OCI-LY1 (cell line): ENCODE results near the gene WWP2.

ENCODE experiments used
- H2AFZ ChIP-seq: fragments of 200-600 bp; sonication (generic), shearing (Covaris generic); 2 replicates; pipeline ENCODE4 v1.6.0; 2014; ENCODE audit warnings: antibody characterized with exemption, mild to moderate bottlenecking, low read length
- H3F3A ChIP-seq: fragments of 200-600 bp; sonication (generic), shearing (Covaris generic); 2 replicates; pipeline ENCODE4 v1.6.0; 2014; ENCODE audit warnings: mild to moderate bottlenecking, antibody characterized with exemption, low read length, moderate library complexity; ENCODE audit not compliant: insufficient read depth
- H3K27ac ChIP-seq: fragments of 200-600 bp; sonication (generic); 2 replicates; pipeline ENCODE4 v1.5.1; 2014; ENCODE audit warnings: low read length, mixed run types, mild to moderate bottlenecking, low read depth; ENCODE audit not compliant: poor library complexity, severe bottlenecking
- H3K27me3 ChIP-seq: fragments of 200-600 bp; sonication (generic); 2 replicates; pipeline ENCODE4 v1.6.0; 2014; ENCODE audit warnings: antibody characterized with exemption, mild to moderate bottlenecking, low read length, moderate library complexity; ENCODE audit not compliant: insufficient read depth
- H3K36me3 ChIP-seq: fragments of 200-600 bp; sonication (generic); 2 replicates; pipeline ENCODE4 v1.6.1; 2014; ENCODE audit warnings: mild to moderate bottlenecking, antibody characterized with exemption, low read length, moderate library complexity, mixed read lengths; ENCODE audit not compliant: insufficient read depth
- H3K4me1 ChIP-seq: fragments of 200-600 bp; sonication (generic); 2 replicates; pipeline ENCODE4 v1.5.1; 2014; ENCODE audit warnings: mild to moderate bottlenecking, low read length, moderate library complexity; ENCODE audit not compliant: insufficient read depth, severe bottlenecking
- H3K4me2 ChIP-seq: fragments of 200-600 bp; sonication (generic), shearing (Covaris generic); 2 replicates; pipeline ENCODE4 v1.6.1; 2014; ENCODE audit warnings: low read length
- H3K4me3 ChIP-seq: fragments of 200-600 bp; sonication (generic); 2 replicates; pipeline ENCODE4 v1.5.1; 2014; ENCODE audit warnings: low read length, low read depth, mild to moderate bottlenecking, mixed read lengths; ENCODE audit not compliant: poor library complexity, severe bottlenecking
- H3K79me2 ChIP-seq: fragments of 200-600 bp; shearing (Covaris generic); 2 replicates; pipeline ENCODE4 v1.6.1; 2016; ENCODE audit warnings: mixed run types, low read length, mixed read lengths; ENCODE audit not compliant: insufficient read depth
- H3K9ac ChIP-seq: fragments of 200-600 bp; sonication (generic), shearing (Covaris generic); 2 replicates; pipeline ENCODE4 v1.6.1; 2014; ENCODE audit warnings: mild to moderate bottlenecking, low read length, mixed read lengths
- H3K9me2 ChIP-seq: fragments of 200-600 bp; sonication (generic), shearing (Covaris generic); 2 replicates; pipeline ENCODE4 v1.6.1; 2014; ENCODE audit warnings: low read depth, mild to moderate bottlenecking, low read length, mixed read lengths
- H3K9me3 ChIP-seq: fragments of 200-600 bp; shearing (Covaris generic); 2 replicates; pipeline ENCODE4 v1.6.1; 2014; ENCODE audit warnings: low read length, mixed read lengths
- H4K20me1 ChIP-seq: fragments of 200-600 bp; sonication (generic), shearing (Covaris generic); 2 replicates; pipeline ENCODE4 v1.6.0; 2016; ENCODE audit warnings: mild to moderate bottlenecking, low read length; ENCODE audit not compliant: insufficient read depth
- CTCF ChIP-seq: fragments of 200-600 bp; sonication (generic), shearing (Covaris generic); IDR thresholded peaks from 2 replicates; pipeline ENCODE4 v1.5.1; 2017; ENCODE audit warnings: mild to moderate bottlenecking, antibody characterized with exemption, low read length, moderate library complexity, mixed read lengths
- EZH2 ChIP-seq: fragments of 200-600 bp; sonication (generic), shearing (Covaris generic); IDR thresholded peaks from 2 replicates; pipeline ENCODE4 v1.8.0; 2017; ENCODE audit warnings: borderline replicate concordance, mixed run types, mild to moderate bottlenecking, antibody characterized with exemption, low read length, moderate library complexity, mixed read lengths

WWP2 gene

GRCh38 chr16:69768666-69769065, 6.5 kb downstream of the WWP2 start:
- peaks cover 18% of the 10 kb centered on the region for H3K4me1 ChIP-seq
- H3K4me2 ChIP-seq = no peak overlapping the region
- H3K9me2 ChIP-seq = no peaks in the 10 kb centered on the region
- H3K79me2 ChIP-seq = peaks cover 20% of the 10 kb centered on the region
- H2AFZ ChIP-seq = no peak overlapping the region
- no peaks in the 10 kb centered on the region for H3F3A ChIP-seq
- no peak overlapping the region for H3K27ac ChIP-seq
- H3K27me3 ChIP-seq = no peaks in the 10 kb centered on the region
- TF ChIP-seq EZH2 = no peak
- TF ChIP-seq CTCF = no peak
- H3K36me3 ChIP-seq = no peaks in the 10 kb centered on the region
- no peaks in the 10 kb centered on the region for H4K20me1 ChIP-seq
- H3K9ac ChIP-seq = no peak overlapping the region
- no peak overlapping the region for H3K4me3 ChIP-seq
- H3K9me3 ChIP-seq = no peaks in the 10 kb centered on the region

DNA sequence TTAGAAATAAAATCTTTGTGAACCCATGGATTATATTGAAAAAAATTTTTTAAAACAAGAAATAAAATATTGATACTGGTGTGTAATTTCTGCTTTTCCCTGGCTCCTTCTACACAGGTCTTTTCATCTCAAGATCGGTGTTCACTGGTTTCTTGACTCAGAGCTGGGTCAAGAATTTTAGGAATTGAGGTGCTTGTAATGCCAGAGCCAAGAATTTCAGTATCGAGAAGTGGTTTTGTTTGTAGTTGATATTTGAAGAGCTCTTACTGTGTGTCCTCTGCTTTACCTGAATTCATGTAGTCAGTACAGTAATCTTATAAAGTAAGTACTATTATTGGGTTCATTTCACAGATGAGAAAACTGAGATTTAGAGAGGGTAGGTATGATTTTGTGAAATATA, 7.3 kb downstream of the WWP2 start:
- Histone ChIP-seq H4K20me1 (no peaks in the 10 kb centered on the region), H3K4me2 (no peak overlapping the region), H2AFZ (no peak overlapping the region), H3K4me1 (peaks cover 16% of the 10 kb centered on the region), H3K9ac (no peak overlapping the region), H3K9me2 (no peaks in the 10 kb centered on the region), H3K9me3 (no peaks in the 10 kb centered on the region), H3K36me3 (0 out of 2 replicates have a peak, but pooled peaks cover 4% of the 10 kb centered on the region), H3K27ac (no peak overlapping the region), H3K79me2 (peaks cover 19% of the 10 kb centered on the region), H3F3A (no peaks in the 10 kb centered on the region), H3K27me3 (no peaks in the 10 kb centered on the region), H3K4me3 (no peak overlapping the region)
- no peak for TF ChIP-seq CTCF
- no peak for TF ChIP-seq EZH2

DNA sequence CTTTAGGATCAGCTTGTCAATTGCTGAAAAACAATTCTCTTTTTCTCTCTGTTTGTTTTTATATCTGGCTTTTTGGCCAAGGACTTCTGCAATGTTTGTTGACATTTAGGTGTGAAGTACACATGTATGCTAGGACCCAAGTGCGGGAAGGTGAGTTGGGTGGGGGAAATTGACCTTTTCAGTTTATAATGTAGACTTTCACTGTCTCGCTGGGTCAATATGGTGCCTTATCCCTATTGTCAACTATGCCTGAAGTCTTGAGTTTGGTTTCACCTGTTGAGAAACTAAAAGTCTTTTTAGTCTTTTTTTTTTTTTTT, 9.5 kb downstream of the WWP2 start:
- peaks cover 16% of the 10 kb centered on the region for H3K4me1 ChIP-seq
- H3K79me2 ChIP-seq = peaks cover 21% of the 10 kb centered on the region
- H3K36me3 ChIP-seq = peaks cover 20% of the 10 kb centered on the region
- H3K4me2 ChIP-seq = no peak overlapping the region
- H3K9ac ChIP-seq = no peak overlapping the region
- no peak overlapping the region for H3K27ac ChIP-seq
- no peak overlapping the region for H3K4me3 ChIP-seq
- no peaks in the 10 kb centered on the region for H3F3A ChIP-seq
- H3K9me2 ChIP-seq = no peaks in the 10 kb centered on the region
- no peaks in the 10 kb centered on the region for H4K20me1 ChIP-seq
- H3K27me3 ChIP-seq = no peaks in the 10 kb centered on the region
- H2AFZ ChIP-seq = no peak overlapping the region
- TF ChIP-seq CTCF = no peak
- TF ChIP-seq EZH2 = no peak
- H3K9me3 ChIP-seq = peaks cover 8% of the 10 kb centered on the region
